Measurements from ENCODE around the gene CD276. TPM values are rescaled to one million over a fixed set of nuclear protein-coding genes. Genes with fewer than 3 reads are reported as not detected.

The CD276 gene
- total RNA-seq, 2 experiments from 2014 or later = not detected

GRCh38 chr15:73748730-73749129 lies 64.5 kb downstream of the CD276 start:
- POLR2A ChIA-PET = no interaction called here
- Mint-ChIP-seq H3K27me3 (peaks cover 74% of the 10 kb centered on the region), H3K27ac (no peak overlapping the region), H3K4me3 (no peak overlapping the region), H3K4me1 (ENCODE audit: low read depth) (no peaks in the 10 kb centered on the region), H3K36me3 (ENCODE audit: low read depth) (no peaks in the 10 kb centered on the region), H3K9me3 (no peaks in the 10 kb centered on the region)
- DNase-seq (no peak), ATAC-seq (ENCODE audit: poor library complexity) (no peak)
- H3K36me3 ChIP-seq (ENCODE audit: insufficient read depth, low read length) = no peaks in the 10 kb centered on the region
- CTCF ChIA-PET = no interaction called here
- TF ChIP-seq, protein P1, sequence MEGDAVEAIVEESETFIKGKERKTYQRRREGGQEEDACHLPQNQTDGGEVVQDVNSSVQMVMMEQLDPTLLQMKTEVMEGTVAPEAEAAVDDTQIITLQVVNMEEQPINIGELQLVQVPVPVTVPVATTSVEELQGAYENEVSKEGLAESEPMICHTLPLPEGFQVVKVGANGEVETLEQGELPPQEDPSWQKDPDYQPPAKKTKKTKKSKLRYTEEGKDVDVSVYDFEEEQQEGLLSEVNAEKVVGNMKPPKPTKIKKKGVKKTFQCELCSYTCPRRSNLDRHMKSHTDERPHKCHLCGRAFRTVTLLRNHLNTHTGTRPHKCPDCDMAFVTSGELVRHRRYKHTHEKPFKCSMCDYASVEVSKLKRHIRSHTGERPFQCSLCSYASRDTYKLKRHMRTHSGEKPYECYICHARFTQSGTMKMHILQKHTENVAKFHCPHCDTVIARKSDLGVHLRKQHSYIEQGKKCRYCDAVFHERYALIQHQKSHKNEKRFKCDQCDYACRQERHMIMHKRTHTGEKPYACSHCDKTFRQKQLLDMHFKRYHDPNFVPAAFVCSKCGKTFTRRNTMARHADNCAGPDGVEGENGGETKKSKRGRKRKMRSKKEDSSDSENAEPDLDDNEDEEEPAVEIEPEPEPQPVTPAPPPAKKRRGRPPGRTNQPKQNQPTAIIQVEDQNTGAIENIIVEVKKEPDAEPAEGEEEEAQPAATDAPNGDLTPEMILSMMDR (IDR thresholded peaks at IDR 0.05) = no peak
- H3K4me3 ChIP-seq (ENCODE audit: low read length) = no peak overlapping the region
- H3K27me3 ChIP-seq (ENCODE audit: control insufficient read depth in 1 of 2, insufficient read depth in 2 of 2, low read length in 2 of 2) = peaks cover 18 to 61% of the 10 kb centered on the region in 2 experiments
- no peaks in the 10 kb centered on the region for H3K9me3 ChIP-seq (ENCODE audit: control insufficient read depth in 1 of 2, insufficient read depth in 1 of 2, low read length in 2 of 2)
- no peak overlapping the region for H3K27ac ChIP-seq (ENCODE audit: low read depth in 1 of 2, low read length in 2 of 2)
- H3K4me1 ChIP-seq (ENCODE audit: insufficient read depth, low read length) = peaks cover 4% of the 10 kb centered on the region
- intact Hi-C loops (cut with DNase I, micrococcal nuclease) = no loop called here

DNA sequence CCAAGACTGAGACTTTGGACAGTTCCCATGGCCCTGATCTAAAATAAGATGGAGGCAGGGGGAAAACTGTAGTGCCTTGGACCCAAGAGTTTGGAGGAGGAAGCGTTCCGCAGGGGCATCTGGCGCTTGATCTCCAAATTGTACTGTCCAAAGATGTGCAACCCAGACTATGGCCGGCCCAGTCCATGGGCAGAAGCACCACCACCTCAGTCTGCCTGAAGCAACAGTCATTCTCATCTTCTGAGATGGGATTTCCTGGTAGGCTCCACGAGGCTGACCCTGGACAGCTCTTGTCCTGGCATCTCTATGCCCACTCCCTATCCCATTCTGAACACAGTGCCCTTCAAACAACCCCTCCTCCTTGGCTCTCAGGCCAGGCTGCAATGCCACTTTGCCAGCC lies 65.3 kb downstream of the CD276 start:
- intact Hi-C loops (cut with DNase I, micrococcal nuclease) = no loop called here

GRCh38 chr15:73749971-73750370 lies 65.8 kb downstream of the CD276 start:
- DNase-seq (no peak), ATAC-seq (ENCODE audit: poor library complexity) (no peak)
- no peak overlapping the region for H3K27ac ChIP-seq (ENCODE audit: low read depth in 1 of 2, low read length in 2 of 2)
- H3K4me1 ChIP-seq (ENCODE audit: insufficient read depth, low read length) = peaks cover 4% of the 10 kb centered on the region
- H3K27me3 ChIP-seq (ENCODE audit: control insufficient read depth in 1 of 2, insufficient read depth in 2 of 2, low read length in 2 of 2) = peaks cover 22 to 73% of the 10 kb centered on the region in 2 experiments
- ChIA-PET CTCF (no interaction called here), POLR2A (no interaction called here)
- H3K9me3 ChIP-seq (ENCODE audit: control insufficient read depth in 1 of 2, insufficient read depth in 1 of 2, low read length in 2 of 2) = no peaks in the 10 kb centered on the region
- TF ChIP-seq, protein P1 (IDR thresholded peaks at IDR 0.05) = no peak
- Mint-ChIP-seq H3K4me1 (ENCODE audit: low read depth) (no peaks in the 10 kb centered on the region), H3K4me3 (no peak overlapping the region), H3K9me3 (no peaks in the 10 kb centered on the region), H3K27ac (no peak overlapping the region), H3K36me3 (ENCODE audit: low read depth) (no peaks in the 10 kb centered on the region), H3K27me3 (peaks cover 75% of the 10 kb centered on the region)
- H3K36me3 ChIP-seq (ENCODE audit: insufficient read depth, low read length) = no peaks in the 10 kb centered on the region
- no peak overlapping the region for H3K4me3 ChIP-seq (ENCODE audit: low read length)
- intact Hi-C loops (cut with DNase I, micrococcal nuclease) = no loop called here

More for the DNA sequence above, 65.3 kb downstream of the CD276 start:
- Mint-ChIP-seq H3K36me3 (ENCODE audit: low read depth) (no peaks in the 10 kb centered on the region), H3K27me3 (peaks cover 75% of the 10 kb centered on the region), H3K27ac (no peak overlapping the region), H3K4me3 (no peak overlapping the region), H3K4me1 (ENCODE audit: low read depth) (no peaks in the 10 kb centered on the region), H3K9me3 (no peaks in the 10 kb centered on the region)
- POLR2A ChIA-PET = no interaction called here
- DNase-seq (no peak), ATAC-seq (ENCODE audit: poor library complexity) (no peak)
- H3K27ac ChIP-seq (ENCODE audit: low read depth in 1 of 2, low read length in 2 of 2) = no peak overlapping the region
- peaks cover 4% of the 10 kb centered on the region for H3K4me1 ChIP-seq (ENCODE audit: insufficient read depth, low read length)
- H3K36me3 ChIP-seq (ENCODE audit: insufficient read depth, low read length) = no peaks in the 10 kb centered on the region
- H3K4me3 ChIP-seq (ENCODE audit: low read length) = no peak overlapping the region
- TF ChIP-seq, protein P1 (IDR thresholded peaks at IDR 0.05) = no peak
- peaks cover 22 to 69% of the 10 kb centered on the region in 2 experiments for H3K27me3 ChIP-seq (ENCODE audit: control insufficient read depth in 1 of 2, insufficient read depth in 2 of 2, low read length in 2 of 2)
- CTCF ChIA-PET = no interaction called here
- no peaks in the 10 kb centered on the region for H3K9me3 ChIP-seq (ENCODE audit: control insufficient read depth in 1 of 2, insufficient read depth in 1 of 2, low read length in 2 of 2)

Measured in CD4-positive, alpha-beta T cell (primary cell).